K562 (cell line): ENCODE measurements around the gene DAZ3. TPM values are rescaled to one million over a fixed set of nuclear protein-coding genes. Genes with fewer than 3 reads are reported as not detected.
"Not testable (repeated sequence)": the region's sequence is repeated elsewhere in the genome, so short reads cannot be mapped to it uniquely, and the experiment has no call there.

Experiments used
- ATAC-seq: fragments of 200-7000 bp; cut with Tn5 transposase; 3 replicates; pipeline ENCODE4 v1.9.1; 2020; ENCODE audit warnings: moderate library complexity
- Bru-seq: library from RNA; stranded (reverse); fragments of 400-500 nt; gene quantifications from one replicate; lab custom pipeline; 2021; lab: Mats Ljungman, UMichigan
- BruChase-seq, 2 experiments: library from RNA; stranded (reverse); fragments of 400-500 nt; gene quantifications; one replicate each; lab custom pipeline; 2021; lab: Mats Ljungman, UMichigan
- BruUV-seq: library from RNA; stranded (reverse); fragments of 400-500 nt; replicated peaks from 2 replicates; lab custom pipeline; 2021; lab: Mats Ljungman, UMichigan
- CTCF ChIA-PET: fragments of 300-600 bp; formaldehyde crosslinking; extraction: SDS; loops from one replicate; lab custom pipeline; 2021; ENCODE audit warnings: low intra/inter-chr PET ratio; lab: Yijun Ruan, JAX
- POLR2A ChIA-PET: fragments of 300-600, 350-650 bp; sonication (Branson Sonifier 250); formaldehyde crosslinking; extraction: SDS; loops from one replicate; lab custom pipeline; 2021; ENCODE audit warnings: antibody characterized with exemption, inconsistent platforms; lab: Yijun Ruan, JAX
- DNase-seq, 4 experiments: peaks; one replicate each; pipeline versions ENCODE4 v3.0.0 to v3.0.0-alpha.2; 2011 to 2018; ENCODE audit warnings: low spot score in 3 of 4, mixed read lengths in 3 of 4; ENCODE audit errors: extremely low read depth in 1 of 4
- FAIRE-seq: peaks from 2 replicates; lab custom pipeline; 2011; peaks lifted over from hg19 to GRCh38; lab: Jason Lieb, UNC
- H2AFZ ChIP-seq: 2 replicates; pipeline ENCODE4 v1.6.0; 2011; ENCODE audit warnings: low read depth, low read length, control low read depth, inconsistent platforms
- H3K27ac ChIP-seq: fragments of 200-600 bp; 3 replicates; pipeline ENCODE4 v1.8.0; 2011; ENCODE audit warnings: low read depth, mild to moderate bottlenecking, control low read depth, inconsistent platforms, low read length, moderate library complexity, mixed read lengths; ENCODE audit errors: extremely low read depth
- H3K27me3 ChIP-seq, 2 experiments: fragments of 300-600 bp in 1 of 2; 2 replicates in 1 of 2; 3 replicates in 1 of 2; pipeline versions ENCODE4 v1.6.0 to v1.8.0; 2011; ENCODE audit warnings: inconsistent platforms in 2 of 2, low read length in 2 of 2, mild to moderate bottlenecking in 1 of 2, mixed read lengths in 1 of 2, moderate library complexity in 1 of 2; ENCODE audit not compliant: control insufficient read depth in 2 of 2, insufficient read depth in 2 of 2
- H3K36me3 ChIP-seq: fragments of 300-600 bp; 3 replicates; pipeline ENCODE4 v1.8.0; 2011; ENCODE audit warnings: mild to moderate bottlenecking, low read length, inconsistent platforms; ENCODE audit not compliant: control insufficient read depth, insufficient read depth
- H3K4me1 ChIP-seq, 2 experiments: fragments of 200-600 bp in 1 of 2; replicated peaks in 1 of 2; 2 replicates in 1 of 2; 3 replicates in 1 of 2; pipeline versions ENCODE4 v1.5.1 to v1.8.0; 2011; ENCODE audit warnings: inconsistent platforms in 2 of 2, low read length in 2 of 2, mild to moderate bottlenecking in 1 of 2, mixed read lengths in 1 of 2, moderate library complexity in 1 of 2; ENCODE audit not compliant: control insufficient read depth in 2 of 2, insufficient read depth in 2 of 2
- H3K4me2 ChIP-seq: 2 replicates; pipeline ENCODE4 v1.6.1; 2011; ENCODE audit warnings: low read length, control low read depth, inconsistent platforms, mixed read lengths; ENCODE audit not compliant: insufficient read depth
- H3K4me3 ChIP-seq: fragments of 200-600 bp; sonication (generic), shearing (Covaris generic); 2 replicates; pipeline ENCODE4 v1.5.1; 2016; ENCODE audit warnings: control low read depth, inconsistent platforms
- H3K79me2 ChIP-seq: fragments of 200-600 bp; 3 replicates; pipeline ENCODE4 v1.8.0; 2011; ENCODE audit warnings: low read length, inconsistent platforms; ENCODE audit not compliant: control insufficient read depth, insufficient read depth
- H3K9ac ChIP-seq, 2 experiments: 2 replicates each; pipeline versions ENCODE4 v1.6.0 to v1.6.1; 2011; ENCODE audit warnings: low read depth in 2 of 2, low read length in 2 of 2, control low read depth in 1 of 2, inconsistent platforms in 1 of 2, mild to moderate bottlenecking in 1 of 2, mixed read lengths in 1 of 2; ENCODE audit not compliant: insufficient read depth in 1 of 2
- H3K9me1 ChIP-seq: one replicate; pipeline ENCODE4 v1.6.0; 2011; ENCODE audit warnings: inconsistent platforms, mild to moderate bottlenecking, low read length, moderate library complexity; ENCODE audit not compliant: control insufficient read depth, insufficient read depth
- H3K9me3 ChIP-seq: replicated peaks from 2 replicates; pipeline ENCODE4 v1.5.1; 2011; ENCODE audit warnings: low read depth, low read length, inconsistent platforms; ENCODE audit not compliant: control insufficient read depth, insufficient read depth
- H4K20me1 ChIP-seq: replicated peaks from 2 replicates; pipeline ENCODE4 v1.6.1; 2011; ENCODE audit warnings: low read length, inconsistent platforms, mixed read lengths; ENCODE audit not compliant: control insufficient read depth, insufficient read depth
- WGBS: fragments of 100-300 bp; shearing (Covaris generic); methylation state at CpG from one replicate; pipeline ENCODE4 v1.1.6; 2016; ENCODE audit warnings: low coverage, mixed read lengths; ENCODE audit not compliant: insufficient coverage; ENCODE audit errors: missing lambda C conversion rate; 5-methylcytosine and 5-hydroxymethylcytosine counted together
- in situ Hi-C: fragments of 300-500 bp; cut with MboI; formaldehyde crosslinking; loops from 4 replicates; pipeline ENCODE4 v1.15.0; 2018; ENCODE audit warnings: inconsistent platforms, mixed read lengths
- intact Hi-C: fragments of 100-400 bp; cut with micrococcal nuclease; formaldehyde crosslinking; loops from 2 replicates; pipeline ENCODE4 v1.14.2; 2022
- long read RNA-seq, 3 experiments: library from polyadenylated mRNA in 2 of 3; library from RNA in 1 of 3; unstranded in 2 of 3; stranded (forward) in 1 of 3; transcript quantifications; one replicate each; pipeline ENCODE4 v2.0.0, GENCODE V29; 2019 to 2022
- polyA minus RNA-seq, 3 experiments: library from RNA; depleted of rRNA, polyadenylated mRNA; stranded (reverse); fragments of >200 nt; gene quantifications; 2 replicates each; pipeline ENCODE4 v1.2.3, GENCODE V29; 2011
- polyA plus RNA-seq, 8 experiments: library from polyadenylated mRNA; depleted of rRNA in 4 of 8; stranded (reverse) in 5 of 8; unstranded in 3 of 8; fragments of >200 nt; fragmentation: Nextera tagmentation in 2 of 8; fragmentation: Illumina TruSeq in 1 of 8; extraction: Ambion mirVana in 2 of 8; extraction: Trizol in 1 of 8; gene quantifications; 2 replicates each; pipeline versions ENCODE4 v1.2.1 to v1.2.3, GENCODE V29; 2011 to 2014; ENCODE audit warnings: inconsistent platforms in 1 of 8, missing spikeins in 1 of 8
- total RNA-seq, 7 experiments: library from RNA; depleted of rRNA in 6 of 7; stranded (reverse); fragments of >200 nt in 6 of 7; fragmentation: Illumina TruSeq in 2 of 7; extraction: Trizol in 2 of 7; gene quantifications; 2 replicates each; pipeline versions ENCODE4 v1.2.1 to v1.2.3, GENCODE V29; 2011 to 2021; ENCODE audit warnings: low replicate concordance in 1 of 7

The DAZ3 gene
- not detected in 2 replicates for total RNA-seq (2011; cell fraction: chromatin; rRNA removed; ENCODE audit: low replicate concordance)
- total RNA-seq (2011; cell fraction: nucleolus; rRNA removed): not detected in 2 replicates
- not detected in 2 replicates for total RNA-seq (2011; cell fraction: nucleoplasm; rRNA removed)
- total RNA-seq (2014; rRNA removed) (not detected in 2 replicates), total RNA-seq (2014; rRNA removed; fragmentation: Illumina TruSeq; extraction: Trizol) (not detected in 2 replicates), total RNA-seq (2015; rRNA removed; fragmentation: Illumina TruSeq; extraction: Trizol) (not detected in 2 replicates), total RNA-seq (2021) (not detected in 2 replicates), polyA plus RNA-seq (2011; rRNA removed) (not detected in 2 replicates), polyA plus RNA-seq (2014; fragmentation: Illumina TruSeq; extraction: Trizol) (not detected in 2 replicates), polyA plus RNA-seq (2014; fragmentation: Nextera tagmentation; extraction: Ambion mirVana) (not detected), polyA plus RNA-seq (2014; rRNA removed) (not detected in 2 replicates), polyA minus RNA-seq (2011; rRNA and poly(A)+ RNA removed) (not detected in 2 replicates), Bru-seq, nascent RNA (not detected), BruChase-seq, experiment 1, labeled RNA remaining after a 2-hour chase (not detected), BruChase-seq, experiment 2, labeled RNA remaining after a 6-hour chase (not detected)
- polyA plus RNA-seq (2011; cell fraction: cytosol; rRNA removed): not detected in 2 replicates
- not detected in 2 replicates for polyA plus RNA-seq (2011; cell fraction: nucleus; rRNA removed)
- not detected in 2 replicates for polyA plus RNA-seq (2012)
- polyA minus RNA-seq (2011; cell fraction: cytosol; rRNA and poly(A)+ RNA removed): not detected in 2 replicates
- not detected in 2 replicates for polyA minus RNA-seq (2011; cell fraction: nucleus; rRNA and poly(A)+ RNA removed)
- long read RNA-seq, experiment 1: 0 reads
- long read RNA-seq, experiment 2: 0 reads
- long read RNA-seq, experiment 3: 0 reads

- in situ Hi-C loops, intact Hi-C loops, H3K9ac ChIP-seq, H3K9me1 ChIP-seq, H3K79me2 ChIP-seq, H3K27ac ChIP-seq, DNase-seq, H3K27me3 ChIP-seq, H3K4me3 ChIP-seq, CTCF ChIA-PET, H3K4me2 ChIP-seq, POLR2A ChIA-PET, H3K36me3 ChIP-seq, H3K9me3 ChIP-seq, H4K20me1 ChIP-seq, FAIRE-seq, H3K4me1 ChIP-seq, BruUV-seq, H2AFZ ChIP-seq, ATAC-seq: not testable (repeated sequence)
- WGBS: no CpG with 5 or more reads among the region's 23 CpGs
Measured at GRCh38 chrY:24813293-24813692, at the start of gene DAZ3. Gene DAZ3 (minus strand): TSS chrY:24813393. CDS start chrY:24813185, 208 bp downstream.

DNA sequence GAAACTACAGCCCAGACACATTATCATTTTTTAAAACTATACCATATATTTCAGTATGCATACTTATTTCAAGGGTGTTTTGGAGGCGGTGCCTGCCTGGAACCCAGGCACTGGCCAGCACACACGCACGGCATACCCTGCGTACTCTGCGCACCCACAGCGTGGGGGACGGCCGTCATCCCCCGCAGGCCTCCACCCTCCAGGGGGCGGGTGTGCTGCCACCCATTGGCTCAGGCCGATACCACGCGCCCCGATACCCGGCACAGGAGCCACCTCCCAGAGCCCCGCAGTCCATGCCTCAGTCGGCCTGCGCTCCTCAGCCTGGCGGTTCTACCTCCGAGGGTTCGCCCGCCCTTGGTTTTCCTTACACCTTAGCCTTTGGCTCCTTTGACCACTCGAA is 20.4 kb upstream of the DAZ3 start, which contains the start of gene DAZ4:
Gene DAZ4 (plus strand): TSS at position 301 of the 400 bp plus-strand sequence. CDS start 208 bp downstream, outside the sequence.
- CTCF ChIA-PET, H3K27ac ChIP-seq, H3K4me2 ChIP-seq, DNase-seq, H3K27me3 ChIP-seq, in situ Hi-C loops, H3K9me1 ChIP-seq, FAIRE-seq, H3K9ac ChIP-seq, intact Hi-C loops, POLR2A ChIA-PET, H2AFZ ChIP-seq, H3K4me1 ChIP-seq, ATAC-seq, H4K20me1 ChIP-seq, BruUV-seq, H3K36me3 ChIP-seq, H3K9me3 ChIP-seq, H3K79me2 ChIP-seq, H3K4me3 ChIP-seq: not testable (repeated sequence)
- no CpG with 5 or more reads among the region's 23 CpGs for WGBS

GRCh38 chrY:24825069-24825468 is 11.9 kb upstream of the DAZ3 start:
- no CpG with 5 or more reads among the region's 4 CpGs for WGBS
- H3K9me3 ChIP-seq, H3K79me2 ChIP-seq, H3K36me3 ChIP-seq, H3K27me3 ChIP-seq, H3K4me1 ChIP-seq, in situ Hi-C loops, FAIRE-seq, CTCF ChIA-PET, DNase-seq, H3K4me2 ChIP-seq, ATAC-seq, H3K9ac ChIP-seq, H3K4me3 ChIP-seq, H3K27ac ChIP-seq, intact Hi-C loops, POLR2A ChIA-PET, BruUV-seq, H3K9me1 ChIP-seq, H4K20me1 ChIP-seq, H2AFZ ChIP-seq: not testable (repeated sequence)
